Activated T-helper 17 cell treated with anti-CD3 and anti-CD28 coated beads, Interleukin-2, amount 50 U/mL, for 72 hours (primary cell): ENCODE data around the gene XXYLT1. TPM values are rescaled to one million over a fixed set of nuclear protein-coding genes. Genes with fewer than 3 reads are reported as not detected.

ENCODE experiments used
- ATAC-seq: fragments of 150-1000 bp; cut with Tn5 transposase; replicated peaks from 2 replicates; pipeline ENCODE4 v1.10.0; 2021; ENCODE audit warnings: mild to moderate bottlenecking, moderate library complexity
- H3K27ac Mint-ChIP-seq: one replicate; pipeline ENCODE4 v1.8.0; 2022; ENCODE audit warnings: mixed read lengths
- H3K27me3 Mint-ChIP-seq: one replicate; pipeline ENCODE4 v1.8.0; 2022; ENCODE audit warnings: mixed read lengths
- H3K36me3 Mint-ChIP-seq: one replicate; pipeline ENCODE4 v1.8.0; 2022; ENCODE audit warnings: low read depth, mild to moderate bottlenecking, mixed read lengths
- H3K4me1 Mint-ChIP-seq: one replicate; pipeline ENCODE4 v1.8.0; 2022; ENCODE audit warnings: mixed read lengths
- H3K4me3 Mint-ChIP-seq: one replicate; pipeline ENCODE4 v1.8.0; 2022; ENCODE audit warnings: mild to moderate bottlenecking, mixed read lengths
- H3K9me3 Mint-ChIP-seq: one replicate; pipeline ENCODE4 v1.8.0; 2022; ENCODE audit warnings: mixed read lengths
- total RNA-seq, 2 donors: library from RNA; stranded (reverse); gene quantifications; one replicate each; pipeline ENCODE4 v1.2.3, GENCODE V29; 2022

The XXYLT1 gene
- total RNA-seq, 2 donors from 2014 or later = 7.0 to 7.4 TPM

- Mint-ChIP-seq H3K4me3 (no peak overlapping the region), H3K36me3 (peaks cover 7% of the 10 kb centered on the region), H3K27me3 (no peaks in the 10 kb centered on the region), H3K9me3 (no peaks in the 10 kb centered on the region), H3K4me1 (peaks cover 10% of the 10 kb centered on the region), H3K27ac (no peak overlapping the region)
- ATAC-seq = no peak
These were observed 3.5 kb upstream of the XXYLT1 start for GRCh38 chr3:195274259-195274966.

DNA sequence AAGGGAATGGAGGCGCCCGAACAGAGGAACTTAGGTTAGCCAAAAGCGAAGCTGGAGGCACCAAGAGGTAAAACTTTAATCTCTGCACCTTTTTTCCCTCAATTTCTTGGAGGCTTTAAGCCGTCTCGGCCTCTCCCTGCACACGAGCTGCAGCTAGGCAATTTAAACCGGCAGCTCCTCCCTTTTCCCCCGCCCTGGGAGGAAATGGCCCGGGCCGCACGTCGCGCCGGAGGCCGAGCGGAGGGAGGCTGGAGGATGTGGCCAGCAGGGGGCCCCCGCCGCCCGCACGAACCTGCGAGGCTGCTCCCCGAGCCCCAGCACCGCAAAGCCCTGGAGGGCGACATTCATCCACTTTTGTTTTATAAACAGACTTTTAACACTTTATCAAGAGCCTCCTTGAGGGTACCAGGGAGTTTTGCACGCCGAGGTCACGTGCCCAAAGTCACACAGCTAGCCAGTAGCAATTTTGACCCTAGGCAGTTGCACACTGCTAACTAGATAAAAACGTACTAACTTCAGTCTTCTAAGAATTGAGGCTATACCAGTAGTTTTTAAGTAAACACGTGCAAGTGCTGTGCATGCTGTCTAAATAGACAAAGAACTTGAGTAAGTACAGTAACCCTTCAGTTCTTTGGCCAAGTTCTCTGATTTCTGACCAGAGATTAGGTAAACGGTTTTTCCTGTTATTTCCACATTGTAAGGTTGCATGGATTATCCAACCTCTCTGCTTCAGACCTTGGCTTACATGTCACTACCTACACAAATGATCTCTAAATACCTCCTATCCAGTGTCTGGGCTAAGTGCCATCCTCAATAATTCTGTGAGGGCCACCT, 668 bp upstream of the XXYLT1 start:
- Mint-ChIP-seq H3K4me3 (peak overlapping the region; percentile 83), H3K4me1 (peaks cover 18% of the 10 kb centered on the region), H3K27me3 (no peaks in the 10 kb centered on the region), H3K27ac (peak overlapping the region; percentile 82), H3K36me3 (peaks cover 7% of the 10 kb centered on the region), H3K9me3 (no peaks in the 10 kb centered on the region)
- ATAC-seq = peak; percentile 84

GRCh38 chr3:195270079-195270816, 711 bp downstream of the XXYLT1 start:
- Mint-ChIP-seq H3K4me1 (peaks cover 18% of the 10 kb centered on the region), H3K36me3 (peaks cover 20% of the 10 kb centered on the region), H3K9me3 (no peaks in the 10 kb centered on the region), H3K27ac (peak overlapping the region; percentile 48), H3K27me3 (no peaks in the 10 kb centered on the region), H3K4me3 (peak overlapping the region; percentile 84)
- peak; percentile 4 for ATAC-seq

DNA sequence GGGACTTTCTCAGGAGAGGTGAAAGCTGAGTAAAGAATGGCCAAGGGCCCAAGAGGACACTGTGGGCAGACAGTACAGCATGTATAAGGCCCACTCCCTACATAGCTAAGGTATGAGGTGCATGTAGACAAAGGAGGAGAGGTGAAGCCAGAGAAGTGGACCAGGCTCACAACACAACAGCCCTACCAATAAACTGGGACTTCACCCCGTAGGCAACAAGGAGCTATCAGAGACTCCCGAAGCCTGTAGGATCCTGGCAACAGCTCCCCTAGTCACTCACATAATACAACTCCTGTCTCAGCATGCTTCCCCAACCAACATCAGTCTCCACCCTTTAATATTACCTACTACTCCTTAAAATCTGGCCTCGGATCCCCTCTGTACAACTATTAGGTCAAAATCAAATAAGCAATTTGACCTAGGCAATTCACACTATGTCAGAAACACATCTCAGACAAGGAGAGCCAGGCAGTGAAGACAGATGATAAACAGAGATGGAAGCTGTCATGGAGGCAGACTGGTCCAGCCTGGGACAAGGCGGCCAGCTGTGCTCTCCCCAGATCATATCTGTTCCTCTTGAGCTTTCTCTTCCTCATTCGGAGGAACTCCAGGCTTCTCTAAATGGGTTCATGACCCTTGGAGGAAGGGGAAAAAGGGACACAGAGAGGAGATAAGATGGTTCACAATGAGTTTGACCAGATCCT, 1.4 kb downstream of the XXYLT1 start:
- H3K4me3 Mint-ChIP-seq = peak overlapping the region; percentile 84
- peaks cover 18% of the 10 kb centered on the region for H3K4me1 Mint-ChIP-seq
- peaks cover 22% of the 10 kb centered on the region for H3K36me3 Mint-ChIP-seq
- peak overlapping the region; percentile 48 for H3K27ac Mint-ChIP-seq
- no peak for ATAC-seq
- no peaks in the 10 kb centered on the region for H3K9me3 Mint-ChIP-seq
- H3K27me3 Mint-ChIP-seq = no peaks in the 10 kb centered on the region

GRCh38 chr3:195268576-195269309, 2.2 kb downstream of the XXYLT1 start:
- Mint-ChIP-seq H3K9me3 (no peaks in the 10 kb centered on the region), H3K27me3 (no peaks in the 10 kb centered on the region), H3K27ac (no peak overlapping the region), H3K36me3 (peaks cover 22% of the 10 kb centered on the region), H3K4me1 (peaks cover 18% of the 10 kb centered on the region), H3K4me3 (peak overlapping the region; percentile 25)
- ATAC-seq = no peak

DNA sequence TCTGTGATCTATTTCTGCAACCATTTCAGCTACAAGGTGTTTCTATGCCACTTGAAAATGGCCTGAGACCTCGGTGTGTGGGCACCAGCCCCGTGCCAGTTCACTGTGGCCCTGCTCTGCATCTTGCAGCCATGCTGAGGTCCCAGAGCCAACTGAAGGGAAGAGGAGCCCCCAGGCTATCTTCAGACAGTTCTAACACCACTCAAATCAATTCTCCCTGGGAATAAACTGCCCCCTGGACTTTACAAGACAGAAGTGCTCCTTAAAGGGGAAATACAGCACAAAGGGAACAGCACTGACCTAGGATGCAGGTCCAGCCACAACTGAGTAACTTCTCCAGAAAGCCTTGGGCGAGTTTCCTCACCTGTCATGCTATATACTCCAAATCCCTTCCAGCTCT, 3.9 kb downstream of the XXYLT1 start:
- ATAC-seq = no peak
- Mint-ChIP-seq H3K27ac (no peak overlapping the region), H3K4me3 (no peak overlapping the region), H3K27me3 (no peaks in the 10 kb centered on the region), H3K9me3 (no peaks in the 10 kb centered on the region), H3K36me3 (peaks cover 22% of the 10 kb centered on the region), H3K4me1 (peaks cover 16% of the 10 kb centered on the region)

GRCh38 chr3:195266428-195266827, 4.5 kb downstream of the XXYLT1 start:
- Mint-ChIP-seq H3K4me3 (no peak overlapping the region), H3K36me3 (peaks cover 22% of the 10 kb centered on the region), H3K9me3 (no peaks in the 10 kb centered on the region), H3K27me3 (no peaks in the 10 kb centered on the region), H3K4me1 (peaks cover 13% of the 10 kb centered on the region), H3K27ac (no peak overlapping the region)
- ATAC-seq = no peak

GRCh38 chr3:195265363-195265976, 5.5 kb downstream of the XXYLT1 start:
- peaks cover 22% of the 10 kb centered on the region for H3K36me3 Mint-ChIP-seq
- no peaks in the 10 kb centered on the region for H3K9me3 Mint-ChIP-seq
- ATAC-seq = no peak
- no peak overlapping the region for H3K27ac Mint-ChIP-seq
- no peak overlapping the region for H3K4me3 Mint-ChIP-seq
- no peaks in the 10 kb centered on the region for H3K27me3 Mint-ChIP-seq
- peaks cover 13% of the 10 kb centered on the region for H3K4me1 Mint-ChIP-seq

GRCh38 chr3:195263925-195264600, 6.9 kb downstream of the XXYLT1 start:
- no peak for ATAC-seq
- H3K36me3 Mint-ChIP-seq = peaks cover 22% of the 10 kb centered on the region
- no peak overlapping the region for H3K27ac Mint-ChIP-seq
- H3K27me3 Mint-ChIP-seq = no peaks in the 10 kb centered on the region
- peaks cover 5% of the 10 kb centered on the region for H3K4me1 Mint-ChIP-seq
- no peaks in the 10 kb centered on the region for H3K9me3 Mint-ChIP-seq
- no peak overlapping the region for H3K4me3 Mint-ChIP-seq

DNA sequence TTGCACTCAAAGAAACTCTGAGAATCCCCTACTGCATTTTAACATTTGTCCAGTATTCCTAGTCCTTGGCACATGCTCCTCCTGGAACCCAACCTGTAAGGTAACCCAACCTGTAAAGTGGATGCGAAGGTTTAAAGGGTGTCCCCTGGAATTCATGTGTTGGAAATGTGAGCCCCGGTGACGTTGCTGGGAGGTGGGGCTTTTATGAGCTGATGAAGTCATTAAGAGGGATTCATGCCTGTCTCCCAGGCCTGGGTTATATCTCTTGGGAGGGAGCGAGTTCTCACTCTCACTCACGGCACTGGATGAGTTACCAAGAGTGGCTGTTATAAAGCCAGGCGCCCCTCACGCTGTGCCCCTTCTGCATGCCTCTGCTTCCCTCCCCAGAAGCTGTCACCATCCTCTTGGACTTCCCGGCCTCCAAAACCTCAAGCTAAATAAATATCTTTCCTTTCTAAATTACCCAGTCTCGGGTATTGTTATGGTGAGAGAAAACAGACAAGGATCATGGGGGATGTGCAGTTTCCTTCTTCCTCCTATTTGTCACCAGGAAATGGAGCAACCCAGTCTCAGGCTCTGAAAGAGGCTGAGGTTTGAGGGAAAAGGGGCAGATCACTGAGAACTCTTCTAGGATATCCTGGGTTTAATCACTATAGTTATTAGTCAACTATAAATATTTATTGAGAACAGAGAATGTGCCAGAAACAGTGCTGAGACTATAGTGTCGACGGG, 7.6 kb downstream of the XXYLT1 start:
- no peak for ATAC-seq
- Mint-ChIP-seq H3K4me3 (no peak overlapping the region), H3K36me3 (peaks cover 22% of the 10 kb centered on the region), H3K27ac (no peak overlapping the region), H3K27me3 (no peaks in the 10 kb centered on the region), H3K4me1 (no peaks in the 10 kb centered on the region), H3K9me3 (no peaks in the 10 kb centered on the region)

GRCh38 chr3:195261925-195262324, 9.0 kb downstream of the XXYLT1 start:
- Mint-ChIP-seq H3K27me3 (no peaks in the 10 kb centered on the region), H3K4me3 (no peak overlapping the region), H3K27ac (no peak overlapping the region), H3K9me3 (no peaks in the 10 kb centered on the region), H3K36me3 (peaks cover 15% of the 10 kb centered on the region), H3K4me1 (no peaks in the 10 kb centered on the region)
- no peak for ATAC-seq

GRCh38 chr3:195260280-195260905, 10.6 kb downstream of the XXYLT1 start:
- peaks cover 4% of the 10 kb centered on the region for H3K36me3 Mint-ChIP-seq
- H3K4me1 Mint-ChIP-seq = no peaks in the 10 kb centered on the region
- no peaks in the 10 kb centered on the region for H3K27me3 Mint-ChIP-seq
- peak; percentile 40 for ATAC-seq
- H3K27ac Mint-ChIP-seq = peak overlapping the region; percentile 72
- no peaks in the 10 kb centered on the region for H3K9me3 Mint-ChIP-seq
- H3K4me3 Mint-ChIP-seq = peak overlapping the region; percentile 82
